ENCODE results near the gene FMO2. TPM values are rescaled to one million over a fixed set of nuclear protein-coding genes. Genes with fewer than 3 reads are reported as not detected.
A peak's percentile ranks its signal among the peaks of the same experiment; 100 is the strongest.
"Not testable (repeated sequence)": the region's sequence is repeated elsewhere in the genome, so short reads cannot be mapped to it uniquely, and the experiment has no call there.

Gene FMO2
- total RNA-seq, 3 donors from 2014 or later = 79.5 to 141 (median 132) TPM

- H3K9me3 ChIP-seq = no peaks in the 10 kb centered on the region
- TF ChIP-seq POLR2AphosphoS5 (IDR thresholded peaks at IDR 0.05) = no peak
- no peak overlapping the region for H3K4me3 ChIP-seq
- H3K4me1 ChIP-seq = peaks cover 6 to 38% of the 10 kb centered on the region in 2 donors
- no peak for DNase-seq (ENCODE audit: low spot score in 2 of 2)
- intact Hi-C loops (cut with DNase I; ENCODE audit: low total_unique reads) = loop anchor here (10.0 kb wide), 1 partner anchor 138 kb away; no protein-coding TSS in a partner anchor
- H3K36me3 ChIP-seq = no peaks in the 10 kb centered on the region
- H3K27ac ChIP-seq = peak overlapping the region; percentile 92 to 93
- H3K27me3 ChIP-seq = no peaks in the 10 kb centered on the region
Observed at GRCh38 chr1:171222936-171223335, 37.8 kb downstream of the FMO2 start.

- H3K36me3 ChIP-seq; H3K9me3 ChIP-seq; H3K27me3 ChIP-seq; DNase-seq (ENCODE audit: low spot score in 2 of 2); H3K4me3 ChIP-seq: not testable (repeated sequence)
- peak overlapping the region; percentile 46 to 92 for H3K27ac ChIP-seq
- intact Hi-C loops (cut with DNase I; ENCODE audit: low total_unique reads) = loop anchor here (10.0 kb wide), 1 partner anchor 139 kb away; no protein-coding TSS in a partner anchor
- H3K4me1 ChIP-seq = peaks cover 0 to 26% of the 10 kb centered on the region in 2 donors
Observed at GRCh38 chr1:171224257-171224656, 39.2 kb downstream of the FMO2 start.

DNA sequence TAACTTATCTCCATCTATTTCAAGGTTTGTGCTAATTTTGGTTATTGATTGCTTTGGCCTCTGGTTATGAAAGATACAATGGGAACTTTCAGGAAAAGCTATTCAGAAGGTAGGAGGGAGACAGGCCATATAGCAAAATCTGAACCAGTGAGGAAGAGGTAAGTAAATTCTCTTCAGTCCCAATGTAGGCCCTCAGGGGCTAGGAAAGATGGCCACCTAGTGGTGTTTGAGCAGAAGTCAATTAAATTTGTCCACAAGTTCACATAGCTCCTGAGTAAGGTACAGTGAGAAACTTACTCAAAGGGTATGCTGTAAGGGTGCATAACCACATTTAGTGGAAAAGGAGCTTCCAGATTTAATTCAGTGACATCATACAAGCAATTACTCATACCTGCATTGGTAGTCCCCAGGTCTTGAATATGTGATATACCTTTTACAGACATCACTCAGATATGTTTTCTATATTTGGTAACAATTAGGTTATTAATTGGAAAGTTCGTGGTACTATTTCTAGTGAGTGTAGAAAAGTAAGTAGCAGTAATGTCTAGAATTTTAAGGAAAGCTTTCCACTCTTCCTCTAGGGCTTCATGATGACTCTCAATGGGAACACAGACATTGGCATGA, 41.8 kb downstream of the FMO2 start:
- DNase-seq (ENCODE audit: low spot score in 2 of 2) = no peak
- no peaks in the 10 kb centered on the region for H3K9me3 ChIP-seq
- intact Hi-C loops (cut with DNase I; ENCODE audit: low total_unique reads) = loop anchor here (10.0 kb wide), 1 partner anchor 142 kb away; no protein-coding TSS in a partner anchor
- no peaks in the 10 kb centered on the region for H3K36me3 ChIP-seq
- H3K27ac ChIP-seq = peak overlapping the region in 1 of 2 donors; percentile 18
- H3K27me3 ChIP-seq = no peaks in the 10 kb centered on the region
- H3K4me1 ChIP-seq = peaks cover 0 to 14% of the 10 kb centered on the region in 2 donors
- peak; percentile 88 to 96 (median 95) for TF ChIP-seq CTCF (IDR thresholded peaks at IDR 0.05)
- TF ChIP-seq POLR2AphosphoS5 (IDR thresholded peaks at IDR 0.05) = peak in 1 of 3 donors; percentile 18
- TF ChIP-seq POLR2A (IDR thresholded peaks at IDR 0.05) = no peak
- H3K4me3 ChIP-seq = no peak overlapping the region

DNA sequence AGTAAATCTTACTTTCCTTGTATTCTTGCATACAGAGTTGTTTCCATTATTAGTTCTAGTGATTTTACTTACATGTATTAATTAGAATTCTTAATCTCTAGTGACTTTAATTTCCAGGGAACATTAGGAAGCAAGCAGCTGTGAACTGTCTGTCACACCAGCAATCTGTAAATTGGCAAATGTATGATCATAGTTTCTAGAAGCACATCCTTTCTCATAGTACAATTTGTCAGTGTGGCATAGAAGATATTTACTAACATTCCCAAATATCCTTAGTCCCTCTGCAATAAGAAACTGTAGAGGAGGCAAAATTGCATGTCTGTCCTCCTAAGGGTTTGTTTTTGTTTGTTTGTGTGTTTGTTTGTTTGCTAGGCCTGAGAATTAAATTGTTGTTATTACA, 46.2 kb downstream of the FMO2 start:
- no peak for DNase-seq (ENCODE audit: low spot score in 2 of 2)
- H3K27me3 ChIP-seq = no peaks in the 10 kb centered on the region
- no peak overlapping the region for H3K27ac ChIP-seq
- no peaks in the 10 kb centered on the region for H3K9me3 ChIP-seq
- TF ChIP-seq CTCF (IDR thresholded peaks at IDR 0.05) (no peak), POLR2AphosphoS5 (IDR thresholded peaks at IDR 0.05) (no peak), POLR2A (IDR thresholded peaks at IDR 0.05) (no peak)
- H3K36me3 ChIP-seq = no peaks in the 10 kb centered on the region
- no peak overlapping the region for H3K4me3 ChIP-seq
- H3K4me1 ChIP-seq = no peaks in the 10 kb centered on the region
- intact Hi-C loops (cut with DNase I; ENCODE audit: low total_unique reads) = no loop called here

DNA sequence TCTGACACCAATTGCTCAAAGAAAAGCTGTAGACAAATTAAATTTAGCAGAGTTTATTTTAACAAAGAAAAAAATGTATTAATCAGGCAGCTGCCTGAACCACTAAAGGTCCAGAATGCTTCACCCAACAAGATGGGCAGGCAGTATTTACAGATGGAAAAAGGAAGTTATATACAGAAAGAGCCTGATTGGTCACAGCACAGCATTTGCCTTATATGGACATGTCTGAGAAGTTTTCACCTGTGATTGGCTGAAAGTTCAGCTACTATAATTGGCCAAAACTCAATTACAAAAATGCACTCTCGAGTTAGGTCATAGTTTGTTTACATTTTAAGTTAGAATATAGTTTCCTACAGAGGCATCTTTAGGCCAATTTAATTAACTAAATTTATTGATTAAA, 48.1 kb downstream of the FMO2 start:
- H3K27ac ChIP-seq = no peak overlapping the region
- no peak for DNase-seq (ENCODE audit: low spot score in 2 of 2)
- H3K9me3 ChIP-seq = no peaks in the 10 kb centered on the region
- TF ChIP-seq POLR2A (IDR thresholded peaks at IDR 0.05) (no peak), POLR2AphosphoS5 (IDR thresholded peaks at IDR 0.05) (no peak), CTCF (IDR thresholded peaks at IDR 0.05) (no peak)
- intact Hi-C loops (cut with DNase I; ENCODE audit: low total_unique reads) = no loop called here
- H3K36me3 ChIP-seq = no peaks in the 10 kb centered on the region
- H3K4me1 ChIP-seq = no peaks in the 10 kb centered on the region
- H3K27me3 ChIP-seq = no peaks in the 10 kb centered on the region
- no peak overlapping the region for H3K4me3 ChIP-seq

DNA sequence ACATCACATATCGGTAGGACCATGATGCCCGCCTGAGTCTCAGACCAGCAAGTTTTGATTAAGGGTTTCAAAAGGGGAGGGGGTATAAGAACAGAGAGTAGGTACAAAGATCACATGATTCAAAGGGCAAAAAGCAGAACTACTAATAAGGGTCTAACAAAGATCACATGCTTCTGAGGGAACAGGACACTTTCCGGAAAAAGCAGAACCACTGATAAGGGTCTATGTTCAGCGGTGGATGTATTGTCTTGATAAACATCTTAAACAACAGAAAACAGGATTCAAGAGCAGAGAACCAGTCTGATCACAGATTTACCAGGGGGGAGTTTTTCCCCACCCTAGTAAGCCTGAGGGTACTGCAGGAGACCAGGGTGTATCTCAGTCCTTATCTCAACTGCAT, 51.1 kb downstream of the FMO2 start:
- intact Hi-C loops (cut with DNase I; ENCODE audit: low total_unique reads); DNase-seq (ENCODE audit: low spot score in 2 of 2); H3K27ac ChIP-seq; H3K4me3 ChIP-seq; H3K36me3 ChIP-seq; H3K27me3 ChIP-seq; H3K4me1 ChIP-seq; H3K9me3 ChIP-seq: not testable (repeated sequence)
